SU-DHL-6 (cell line): ENCODE data around the gene SLC8B1.

Experiments used
- EZH2phosphoT487 ChIP-seq: fragments of 200-600 bp; sonication (generic), shearing (Covaris generic); conservative IDR thresholded peaks from 2 replicates; pipeline ENCODE4 v1.6.1; 2018; ENCODE audit warnings: mild to moderate bottlenecking, antibody characterized with exemption, low read length, moderate library complexity, mixed read lengths
- TF ChIP-seq, protein P1 (sequence below): fragments of 200-600 bp; sonication (generic); IDR thresholded peaks from one replicate; pipeline ENCODE4 v1.5.1; 2017; ENCODE audit warnings: antibody characterized with exemption, mild to moderate bottlenecking, low read length, moderate library complexity; ENCODE audit not compliant: insufficient read depth, poor library complexity, severe bottlenecking

- TF ChIP-seq, protein P1, sequence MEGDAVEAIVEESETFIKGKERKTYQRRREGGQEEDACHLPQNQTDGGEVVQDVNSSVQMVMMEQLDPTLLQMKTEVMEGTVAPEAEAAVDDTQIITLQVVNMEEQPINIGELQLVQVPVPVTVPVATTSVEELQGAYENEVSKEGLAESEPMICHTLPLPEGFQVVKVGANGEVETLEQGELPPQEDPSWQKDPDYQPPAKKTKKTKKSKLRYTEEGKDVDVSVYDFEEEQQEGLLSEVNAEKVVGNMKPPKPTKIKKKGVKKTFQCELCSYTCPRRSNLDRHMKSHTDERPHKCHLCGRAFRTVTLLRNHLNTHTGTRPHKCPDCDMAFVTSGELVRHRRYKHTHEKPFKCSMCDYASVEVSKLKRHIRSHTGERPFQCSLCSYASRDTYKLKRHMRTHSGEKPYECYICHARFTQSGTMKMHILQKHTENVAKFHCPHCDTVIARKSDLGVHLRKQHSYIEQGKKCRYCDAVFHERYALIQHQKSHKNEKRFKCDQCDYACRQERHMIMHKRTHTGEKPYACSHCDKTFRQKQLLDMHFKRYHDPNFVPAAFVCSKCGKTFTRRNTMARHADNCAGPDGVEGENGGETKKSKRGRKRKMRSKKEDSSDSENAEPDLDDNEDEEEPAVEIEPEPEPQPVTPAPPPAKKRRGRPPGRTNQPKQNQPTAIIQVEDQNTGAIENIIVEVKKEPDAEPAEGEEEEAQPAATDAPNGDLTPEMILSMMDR: no peak
- TF ChIP-seq EZH2phosphoT487: no peak
Measured at GRCh38 chr12:113271853-113272561, 62.9 kb downstream of the SLC8B1 start.
